ENCODE results near the gene DNAJC5.

The DNAJC5 gene

DNA sequence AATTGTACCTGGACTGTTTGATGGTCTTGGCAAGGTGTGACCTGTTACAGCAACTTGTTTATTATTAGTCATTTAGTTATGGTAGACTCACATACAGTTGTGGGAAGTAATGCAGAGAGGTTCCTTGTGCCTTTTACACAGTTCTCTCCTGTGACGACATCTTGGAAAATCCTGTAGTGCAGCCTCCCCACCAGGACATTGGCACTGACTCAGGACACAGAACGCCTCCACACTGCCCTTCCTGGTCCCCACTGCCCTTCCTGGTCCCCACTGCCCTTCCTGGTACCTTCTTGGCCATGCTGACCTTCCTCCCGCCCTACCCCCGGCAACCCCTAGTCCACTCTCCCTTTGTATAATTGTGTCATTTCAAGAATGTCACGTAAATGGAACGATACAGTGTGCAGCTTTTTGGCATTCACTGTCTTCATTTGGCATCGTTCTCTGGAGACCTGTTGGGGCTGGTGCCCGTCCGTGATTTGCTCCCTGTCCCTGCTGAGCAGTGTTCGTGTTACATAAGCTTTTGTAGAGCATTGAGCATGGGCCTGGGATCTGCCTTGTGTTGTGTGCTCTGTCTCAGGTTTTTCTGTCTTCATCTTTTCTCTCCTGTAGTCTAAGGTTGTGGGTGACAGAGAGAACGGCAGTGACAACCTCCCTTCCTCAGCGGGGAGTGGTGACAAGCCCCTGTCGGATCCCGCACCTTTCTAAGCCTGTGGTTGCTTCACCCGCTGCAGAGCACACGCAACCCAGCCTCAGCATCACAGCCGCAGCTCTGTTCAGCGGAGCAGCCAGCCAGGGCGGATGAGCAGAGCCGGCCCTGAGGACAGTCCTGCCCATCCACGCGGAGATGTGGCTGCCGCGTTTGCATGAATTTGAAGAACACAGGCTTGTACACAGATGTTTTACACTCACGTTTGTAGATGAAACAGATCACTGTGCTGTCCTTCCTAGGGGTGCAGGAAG lies 5.4 kb upstream of the DNAJC5 start:
- H3K9me3 ChIP-seq (ENCODE audit: control insufficient read depth, low read length) = no peaks in the 10 kb centered on the region
- H3K36me3 ChIP-seq (ENCODE audit: control insufficient read depth, insufficient read depth, low read length, severe bottlenecking) = peaks cover 60% of the 10 kb centered on the region
- H3K4me1 ChIP-seq (ENCODE audit: control insufficient read depth, insufficient read depth, low read length) = peaks cover 24% of the 10 kb centered on the region
- peak overlapping the region; percentile 16 for H3K9ac ChIP-seq (ENCODE audit: low read length)
- no peak overlapping the region for H3K4me3 ChIP-seq (ENCODE audit: low read length)
- no peak for DNase-seq (ENCODE audit: low read depth)
- no peaks in the 10 kb centered on the region for H3K27me3 ChIP-seq (replicated peaks; ENCODE audit: control insufficient read depth, insufficient read depth, low read length)

DNA sequence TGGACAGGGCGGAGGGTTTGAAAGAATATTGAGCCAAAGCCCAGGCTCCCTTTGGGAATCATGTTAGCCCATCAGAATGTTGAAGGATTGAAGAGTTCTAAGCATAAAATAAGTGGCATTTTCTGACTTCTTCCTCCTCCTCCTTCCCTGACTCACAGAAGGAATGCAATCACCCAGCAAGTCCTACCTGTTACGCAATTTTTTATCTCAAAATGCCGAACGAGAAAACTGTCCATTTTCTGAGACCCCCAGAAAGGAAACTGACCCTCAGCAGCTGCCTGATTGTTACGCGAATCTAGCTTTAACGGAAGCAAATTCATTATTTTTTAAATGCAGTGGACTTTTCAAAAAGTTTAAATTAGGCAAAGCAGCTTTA lies 4.7 kb upstream of the DNAJC5 start:
- Histone ChIP-seq H3K36me3 (ENCODE audit: control insufficient read depth, insufficient read depth, low read length, severe bottlenecking) (peaks cover 53% of the 10 kb centered on the region), H3K4me1 (ENCODE audit: control insufficient read depth, insufficient read depth, low read length) (peaks cover 24% of the 10 kb centered on the region), H3K27me3 (replicated peaks; ENCODE audit: control insufficient read depth, insufficient read depth, low read length) (no peaks in the 10 kb centered on the region), H3K9ac (ENCODE audit: low read length) (peak overlapping the region; percentile 16), H3K9me3 (ENCODE audit: control insufficient read depth, low read length) (no peaks in the 10 kb centered on the region), H3K4me3 (ENCODE audit: low read length) (no peak overlapping the region)
- no peak for DNase-seq (ENCODE audit: low read depth)

DNA sequence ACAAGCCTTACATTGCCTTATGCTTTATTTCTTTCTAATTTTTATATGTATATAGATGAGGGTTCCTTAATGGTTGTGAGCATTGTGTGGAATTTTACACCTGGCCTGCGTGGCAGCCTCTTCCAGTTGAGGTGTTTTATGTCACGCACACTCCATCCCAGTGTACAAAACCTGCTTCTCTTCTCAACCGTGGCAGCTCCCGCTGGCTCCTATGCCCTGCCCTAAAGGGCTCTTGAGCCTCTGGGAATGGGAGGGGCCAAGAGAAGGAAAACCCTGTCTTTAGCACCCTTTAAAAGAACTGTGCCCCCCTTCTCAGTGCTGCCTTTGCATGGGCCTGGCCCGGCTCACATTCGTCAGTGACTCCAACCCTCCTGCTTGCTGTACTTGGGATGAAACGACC lies 4.3 kb upstream of the DNAJC5 start:
- no peaks in the 10 kb centered on the region for H3K27me3 ChIP-seq (replicated peaks; ENCODE audit: control insufficient read depth, insufficient read depth, low read length)
- DNase-seq (ENCODE audit: low read depth) = no peak
- H3K9me3 ChIP-seq (ENCODE audit: control insufficient read depth, low read length) = no peaks in the 10 kb centered on the region
- no peak overlapping the region for H3K4me3 ChIP-seq (ENCODE audit: low read length)
- H3K9ac ChIP-seq (ENCODE audit: low read length) = no peak overlapping the region
- peaks cover 49% of the 10 kb centered on the region for H3K36me3 ChIP-seq (ENCODE audit: control insufficient read depth, insufficient read depth, low read length, severe bottlenecking)
- peaks cover 24% of the 10 kb centered on the region for H3K4me1 ChIP-seq (ENCODE audit: control insufficient read depth, insufficient read depth, low read length)

DNA sequence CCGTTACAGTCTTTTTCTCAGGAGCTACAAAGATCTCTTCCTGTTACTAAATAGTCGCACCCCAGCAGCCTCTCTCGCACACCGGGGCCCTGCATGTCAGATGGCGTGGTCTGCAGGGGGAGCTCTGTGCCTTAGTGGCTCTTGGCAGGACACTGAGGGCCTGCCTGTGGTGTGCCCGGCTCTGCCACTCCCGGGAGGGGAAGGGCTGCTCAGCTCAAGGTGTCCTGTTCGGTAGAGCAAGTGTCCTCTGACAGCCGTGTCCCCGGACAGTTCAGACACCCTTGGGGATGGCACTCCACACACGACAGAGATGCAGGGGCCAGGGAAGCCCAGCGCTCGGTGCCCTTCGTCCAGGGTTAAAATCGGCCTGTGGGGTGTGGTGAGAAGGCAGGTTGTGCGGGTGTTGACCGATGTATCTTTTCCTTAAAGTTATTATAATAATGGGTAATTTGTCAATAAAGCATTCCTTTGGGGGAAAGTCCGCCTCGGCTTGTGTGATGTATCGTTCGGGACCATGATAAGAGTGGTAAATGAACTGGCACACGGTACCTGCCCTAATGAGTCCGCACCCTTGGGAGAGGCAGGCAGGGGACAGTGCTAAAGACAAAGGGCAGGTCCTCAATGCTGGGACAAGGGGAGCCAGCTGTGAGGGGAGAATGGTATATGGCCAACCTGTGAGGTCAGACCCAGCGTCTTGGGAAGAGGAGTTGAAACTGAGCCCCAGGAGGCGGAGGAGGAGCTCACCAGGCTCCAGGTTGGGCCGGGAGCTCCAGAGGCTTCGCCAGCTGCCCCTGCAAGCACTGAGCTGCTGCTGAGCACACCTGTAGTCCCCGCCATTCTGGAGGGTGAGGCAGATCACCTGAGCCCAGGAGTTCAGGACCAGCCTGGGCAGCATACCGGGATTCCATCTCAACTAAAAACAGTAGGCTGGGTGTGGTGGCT lies 3.6 kb upstream of the DNAJC5 start:
- Histone ChIP-seq H3K9ac (ENCODE audit: low read length) (no peak overlapping the region), H3K4me3 (ENCODE audit: low read length) (no peak overlapping the region), H3K4me1 (ENCODE audit: control insufficient read depth, insufficient read depth, low read length) (peaks cover 25% of the 10 kb centered on the region), H3K9me3 (ENCODE audit: control insufficient read depth, low read length) (no peaks in the 10 kb centered on the region), H3K27me3 (replicated peaks; ENCODE audit: control insufficient read depth, insufficient read depth, low read length) (no peaks in the 10 kb centered on the region), H3K36me3 (ENCODE audit: control insufficient read depth, insufficient read depth, low read length, severe bottlenecking) (peaks cover 47% of the 10 kb centered on the region)
- no peak for DNase-seq (ENCODE audit: low read depth)

DNA sequence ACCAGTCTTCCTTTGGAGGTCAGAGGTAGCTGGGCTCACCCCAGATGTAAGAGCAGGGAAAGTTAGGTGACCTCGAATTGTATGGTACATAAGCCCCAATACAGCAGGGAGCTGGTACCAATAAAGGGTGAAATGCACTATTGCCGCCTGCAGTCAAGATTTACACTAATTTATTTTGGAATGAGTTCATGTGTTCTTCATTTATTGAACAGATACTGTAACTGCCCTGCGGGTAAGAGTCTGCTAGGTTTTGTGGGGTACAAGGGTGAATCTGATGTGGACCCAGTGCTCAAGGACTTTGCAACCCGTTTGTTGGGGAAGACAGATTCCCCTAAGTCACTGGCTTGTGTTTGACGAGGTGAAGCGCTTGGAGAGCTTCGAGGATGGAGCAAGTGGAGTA lies 2.5 kb upstream of the DNAJC5 start:
- Histone ChIP-seq H3K9me3 (ENCODE audit: control insufficient read depth, low read length) (no peaks in the 10 kb centered on the region), H3K4me1 (ENCODE audit: control insufficient read depth, insufficient read depth, low read length) (peaks cover 33% of the 10 kb centered on the region), H3K9ac (ENCODE audit: low read length) (no peak overlapping the region), H3K27me3 (replicated peaks; ENCODE audit: control insufficient read depth, insufficient read depth, low read length) (no peaks in the 10 kb centered on the region), H3K4me3 (ENCODE audit: low read length) (no peak overlapping the region), H3K36me3 (ENCODE audit: control insufficient read depth, insufficient read depth, low read length, severe bottlenecking) (peaks cover 40% of the 10 kb centered on the region)
- no peak for DNase-seq (ENCODE audit: low read depth)

DNA sequence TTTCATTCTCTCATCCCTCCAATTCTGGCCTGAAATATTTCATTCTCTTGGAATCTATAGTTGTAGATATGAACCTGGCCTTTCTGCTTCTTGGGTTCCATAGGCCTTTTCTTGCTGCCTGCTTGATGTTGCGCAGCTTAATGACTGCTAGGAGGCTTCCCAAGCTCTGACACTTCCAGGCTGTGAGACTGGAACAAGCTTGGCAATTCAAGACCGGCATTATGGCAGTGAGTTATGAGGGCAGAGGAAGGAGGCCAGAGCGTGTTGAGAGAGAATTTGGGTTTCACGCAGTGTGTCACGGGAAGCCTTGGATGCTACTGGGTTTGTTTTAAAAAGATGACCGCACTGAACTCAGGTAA lies 948 bp upstream of the DNAJC5 start:
- H3K4me3 ChIP-seq (ENCODE audit: low read length) = peak overlapping the region; percentile 85
- DNase-seq (ENCODE audit: low read depth) = peak; percentile 9
- H3K4me1 ChIP-seq (ENCODE audit: control insufficient read depth, insufficient read depth, low read length) = peaks cover 35% of the 10 kb centered on the region
- peaks cover 34% of the 10 kb centered on the region for H3K36me3 ChIP-seq (ENCODE audit: control insufficient read depth, insufficient read depth, low read length, severe bottlenecking)
- no peaks in the 10 kb centered on the region for H3K9me3 ChIP-seq (ENCODE audit: control insufficient read depth, low read length)
- no peaks in the 10 kb centered on the region for H3K27me3 ChIP-seq (replicated peaks; ENCODE audit: control insufficient read depth, insufficient read depth, low read length)
- peak overlapping the region; percentile 78 for H3K9ac ChIP-seq (ENCODE audit: low read length)

DNA sequence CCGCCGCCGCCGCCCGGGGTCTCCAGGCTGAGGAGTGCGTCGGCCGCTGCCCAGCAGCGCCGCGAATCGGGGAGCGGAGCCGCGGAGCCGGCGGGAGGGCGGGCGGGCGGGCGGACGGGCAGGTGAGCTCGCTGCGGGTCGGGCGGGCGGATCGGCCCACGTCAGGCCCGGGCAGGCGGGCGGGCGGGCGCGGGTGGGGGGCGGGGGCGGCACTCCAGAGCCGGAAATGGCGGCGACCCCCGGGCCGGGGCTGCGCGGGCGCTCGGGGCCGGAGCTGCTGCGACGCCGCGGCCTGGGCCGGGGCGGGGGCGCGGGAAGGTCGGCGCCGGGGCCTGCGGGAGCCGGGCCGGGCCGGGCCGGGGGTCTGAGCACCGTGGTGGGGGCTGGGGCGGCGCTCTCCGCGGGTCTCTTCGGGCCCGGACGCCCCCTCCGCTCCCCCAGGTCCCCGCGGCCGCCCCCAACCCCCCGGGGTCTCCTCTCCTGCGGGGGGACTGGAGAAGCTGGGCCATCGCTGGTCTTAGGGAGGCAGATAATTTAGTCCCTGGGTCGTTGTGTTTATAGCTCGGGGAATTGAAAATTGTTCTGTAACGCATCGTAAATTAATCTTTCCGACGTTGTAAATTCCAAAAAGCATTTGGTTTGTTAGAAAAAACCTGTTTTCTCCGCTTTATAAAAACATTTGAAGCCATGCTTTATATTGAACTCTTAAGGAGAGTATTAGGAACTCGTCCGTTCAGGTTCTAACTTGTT lies 451 bp downstream of the DNAJC5 start:
- Histone ChIP-seq H3K9me3 (ENCODE audit: control insufficient read depth, low read length) (no peaks in the 10 kb centered on the region), H3K9ac (ENCODE audit: low read length) (peak overlapping the region; percentile 95), H3K4me3 (ENCODE audit: low read length) (peak overlapping the region; percentile 92), H3K27me3 (replicated peaks; ENCODE audit: control insufficient read depth, insufficient read depth, low read length) (no peaks in the 10 kb centered on the region), H3K4me1 (ENCODE audit: control insufficient read depth, insufficient read depth, low read length) (peaks cover 22% of the 10 kb centered on the region), H3K36me3 (ENCODE audit: control insufficient read depth, insufficient read depth, low read length, severe bottlenecking) (peaks cover 20% of the 10 kb centered on the region)
- no peak for DNase-seq (ENCODE audit: low read depth)

DNA sequence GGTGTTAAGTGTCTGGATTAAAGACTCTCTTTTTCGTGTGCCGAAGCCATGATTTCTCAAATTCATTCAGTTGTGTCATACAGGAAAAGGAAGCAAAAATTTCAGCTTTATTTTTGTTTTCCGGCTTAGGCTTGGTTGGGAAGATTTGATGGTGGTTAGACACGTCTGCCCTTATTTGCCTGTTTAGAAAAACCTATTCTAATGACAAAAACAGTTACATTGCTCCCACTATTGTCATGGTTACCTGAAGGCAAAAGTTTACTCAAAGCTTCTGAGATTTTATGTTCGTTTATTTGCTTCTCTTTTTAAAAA lies 982 bp downstream of the DNAJC5 start:
- DNase-seq (ENCODE audit: low read depth) = peak; percentile 63
- Histone ChIP-seq H3K9me3 (ENCODE audit: control insufficient read depth, low read length) (no peaks in the 10 kb centered on the region), H3K27me3 (replicated peaks; ENCODE audit: control insufficient read depth, insufficient read depth, low read length) (no peaks in the 10 kb centered on the region), H3K4me3 (ENCODE audit: low read length) (peak overlapping the region; percentile 92), H3K36me3 (ENCODE audit: control insufficient read depth, insufficient read depth, low read length, severe bottlenecking) (peaks cover 14% of the 10 kb centered on the region), H3K9ac (ENCODE audit: low read length) (peak overlapping the region; percentile 95), H3K4me1 (ENCODE audit: control insufficient read depth, insufficient read depth, low read length) (peaks cover 22% of the 10 kb centered on the region)

DNA sequence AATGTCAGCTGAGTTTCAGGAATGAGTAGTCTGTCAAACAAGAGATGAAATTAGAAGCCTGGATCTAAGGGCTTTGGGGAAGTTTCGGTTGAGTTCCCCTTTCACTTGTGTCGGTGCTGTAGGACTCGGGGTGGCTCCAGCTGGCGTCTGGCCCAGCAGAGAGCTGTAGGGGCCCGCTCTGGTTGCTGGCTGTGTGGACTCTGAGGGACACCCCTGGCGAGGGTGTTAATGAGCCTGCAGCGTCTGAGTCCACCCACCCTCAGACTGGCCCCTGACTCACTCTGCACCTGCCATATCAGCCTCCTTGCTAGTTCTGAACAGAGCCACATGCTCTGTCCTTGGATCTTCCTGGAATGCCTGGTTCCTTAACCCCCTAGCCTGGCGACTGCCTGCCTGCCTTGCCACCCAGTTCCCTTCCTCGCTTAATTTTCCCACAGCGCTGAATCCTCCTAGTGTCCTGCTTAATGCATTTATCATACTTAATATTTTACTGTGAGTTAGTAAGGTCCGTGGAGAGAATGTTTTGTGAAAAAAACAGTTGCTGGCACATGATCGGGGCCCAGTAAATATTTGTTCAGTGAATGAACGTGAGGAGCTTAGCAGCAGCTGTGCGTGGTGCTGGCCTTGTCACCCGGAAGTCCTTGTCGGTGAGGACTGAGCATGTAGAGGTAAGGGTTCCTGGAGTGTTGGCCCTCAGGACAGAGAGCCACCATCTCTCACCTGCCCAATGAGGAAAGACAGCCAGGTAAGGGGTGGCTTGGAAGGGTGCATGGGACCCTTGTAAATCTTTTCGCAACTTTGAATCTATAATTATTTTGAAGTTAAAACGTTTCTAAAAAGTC lies 1.6 kb downstream of the DNAJC5 start:
- Histone ChIP-seq H3K36me3 (ENCODE audit: control insufficient read depth, insufficient read depth, low read length, severe bottlenecking) (peaks cover 8% of the 10 kb centered on the region), H3K9ac (ENCODE audit: low read length) (peak overlapping the region; percentile 95), H3K4me3 (ENCODE audit: low read length) (peak overlapping the region; percentile 92), H3K4me1 (ENCODE audit: control insufficient read depth, insufficient read depth, low read length) (peaks cover 22% of the 10 kb centered on the region), H3K9me3 (ENCODE audit: control insufficient read depth, low read length) (no peaks in the 10 kb centered on the region), H3K27me3 (replicated peaks; ENCODE audit: control insufficient read depth, insufficient read depth, low read length) (no peaks in the 10 kb centered on the region)
- DNase-seq (ENCODE audit: low read depth) = peak; percentile 59

DNA sequence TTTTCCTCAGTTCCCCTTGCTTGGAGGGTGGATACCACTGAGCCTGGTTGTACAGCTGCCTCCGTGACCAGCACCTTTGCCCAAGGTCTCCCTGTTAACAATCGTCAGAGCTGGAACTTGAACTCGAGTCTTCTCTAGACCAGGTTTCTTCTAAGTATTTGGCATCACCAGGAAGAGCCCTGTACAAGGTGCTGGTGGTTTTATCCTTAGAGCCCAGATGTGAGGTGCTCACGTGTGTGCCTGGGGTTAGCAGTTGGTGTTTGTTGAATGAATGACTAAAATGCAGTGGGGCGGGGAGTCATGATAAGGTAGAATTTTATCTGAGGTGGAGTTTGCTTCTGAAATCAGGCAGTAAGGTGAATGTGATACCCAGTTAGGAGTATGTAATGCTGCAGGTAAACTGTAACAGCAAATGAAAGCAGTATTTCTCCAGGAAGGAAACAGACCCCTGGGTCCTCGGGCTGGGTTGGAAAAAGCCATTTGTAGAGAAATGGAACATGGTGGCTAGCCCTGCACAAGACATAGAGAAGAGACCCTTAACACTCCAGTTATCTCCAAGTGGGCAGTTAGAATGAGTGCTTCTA lies 3.1 kb downstream of the DNAJC5 start:
- no peaks in the 10 kb centered on the region for H3K9me3 ChIP-seq (ENCODE audit: control insufficient read depth, low read length)
- H3K36me3 ChIP-seq (ENCODE audit: control insufficient read depth, insufficient read depth, low read length, severe bottlenecking) = peaks cover 4% of the 10 kb centered on the region
- no peak for DNase-seq (ENCODE audit: low read depth)
- H3K4me3 ChIP-seq (ENCODE audit: low read length) = no peak overlapping the region
- H3K4me1 ChIP-seq (ENCODE audit: control insufficient read depth, insufficient read depth, low read length) = peaks cover 22% of the 10 kb centered on the region
- peak overlapping the region; percentile 49 for H3K9ac ChIP-seq (ENCODE audit: low read length)
- no peaks in the 10 kb centered on the region for H3K27me3 ChIP-seq (replicated peaks; ENCODE audit: control insufficient read depth, insufficient read depth, low read length)
